ENCODE results near the gene MYH6.

Gene MYH6

GRCh38 chr14:23449314-23449713 lies 41.2 kb upstream of the MYH6 start:
- Histone ChIP-seq H3K27me3 (ENCODE audit: insufficient read depth, low read length, poor library complexity) (no peaks in the 10 kb centered on the region), H3K4ac (ENCODE audit: low read depth, low read length) (no peak overlapping the region), H3K4me2 (ENCODE audit: low read length) (no peak overlapping the region), H3K4me1 (ENCODE audit: control insufficient read depth, low read depth, low read length) (no peaks in the 10 kb centered on the region), H3K56ac (ENCODE audit: low read length) (no peak overlapping the region), H3K27ac (ENCODE audit: low read depth, low read length) (no peak overlapping the region), H2AK5ac (ENCODE audit: low read length) (no peak overlapping the region), H3K4me3 (ENCODE audit: low read length) (no peak overlapping the region), H2BK120ac (ENCODE audit: low read depth, low read length) (no peak overlapping the region), H3K36me3 (ENCODE audit: control insufficient read depth, insufficient read depth, low read length) (no peaks in the 10 kb centered on the region), H3K23ac (ENCODE audit: low read length) (no peak overlapping the region), H4K8ac (ENCODE audit: low read depth, low read length) (no peak overlapping the region), H3K79me2 (ENCODE audit: control insufficient read depth, insufficient read depth, low read length) (no peaks in the 10 kb centered on the region), H2BK5ac (ENCODE audit: low read length) (no peak overlapping the region), H3K79me1 (ENCODE audit: low read length) (no peaks in the 10 kb centered on the region), H3K9ac (ENCODE audit: low read length) (no peak overlapping the region), H4K5ac (ENCODE audit: low read length) (no peak overlapping the region), H3K18ac (ENCODE audit: low read length) (no peak overlapping the region), H2BK15ac (replicated peaks; ENCODE audit: low read depth) (no peak overlapping the region)
- no CpG with 5 or more reads among the region's 1 CpG for WGBS (ENCODE audit: extremely low coverage, insufficient coverage, low lambda C conversion rate)
- DNase-seq: no peak

DNA sequence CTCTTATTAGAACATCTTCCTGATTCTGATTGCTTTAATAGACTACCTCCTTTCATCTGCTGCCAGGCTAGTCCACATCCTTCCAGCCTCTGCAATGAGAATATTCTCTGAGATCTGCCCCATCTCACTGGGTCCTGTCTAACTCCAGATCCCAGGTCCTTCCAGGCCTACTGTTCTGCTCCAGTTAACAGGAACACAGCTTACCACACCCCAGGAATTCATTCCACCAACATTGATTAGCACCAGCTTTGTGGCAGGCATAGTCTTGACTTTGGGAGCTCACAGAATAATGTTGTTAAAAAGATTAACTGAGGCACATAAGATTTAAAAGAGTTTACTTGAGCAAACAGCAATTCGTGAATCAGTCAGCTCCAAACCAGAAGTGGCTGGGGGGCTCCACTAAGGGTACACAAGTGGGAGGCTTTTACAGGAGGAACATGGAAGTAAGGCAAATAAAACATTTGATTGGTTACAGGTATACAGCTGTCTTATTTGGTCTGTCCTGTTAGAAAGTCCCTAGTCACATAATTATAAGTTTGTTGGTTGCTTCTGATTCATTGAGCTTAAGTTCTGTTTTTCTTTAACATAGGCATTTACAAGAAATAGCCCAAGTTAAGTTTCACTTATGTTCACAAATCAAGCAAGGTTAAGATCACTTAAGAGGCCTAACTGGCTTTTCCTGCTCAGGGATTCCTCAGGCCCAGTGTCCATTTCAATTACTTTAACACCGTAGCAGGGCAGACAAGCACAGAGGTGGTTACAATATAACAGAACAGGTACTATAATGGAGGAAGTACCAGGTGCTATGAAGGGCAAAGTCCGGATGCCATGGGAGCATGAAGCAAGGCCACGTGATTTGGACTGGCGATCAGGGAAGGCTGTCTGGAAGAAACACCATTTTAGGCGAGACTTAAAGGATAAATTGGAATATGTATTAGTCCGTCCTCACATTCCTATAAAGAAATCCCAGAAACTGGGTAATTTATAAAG lies 39.6 kb upstream of the MYH6 start:
- Histone ChIP-seq H3K23ac (ENCODE audit: low read length) (no peak overlapping the region), H3K36me3 (ENCODE audit: control insufficient read depth, insufficient read depth, low read length) (no peaks in the 10 kb centered on the region), H3K56ac (ENCODE audit: low read length) (no peak overlapping the region), H4K5ac (ENCODE audit: low read length) (no peak overlapping the region), H3K79me1 (ENCODE audit: low read length) (no peaks in the 10 kb centered on the region), H2BK5ac (ENCODE audit: low read length) (no peak overlapping the region), H3K27me3 (ENCODE audit: insufficient read depth, low read length, poor library complexity) (no peaks in the 10 kb centered on the region), H2AK5ac (ENCODE audit: low read length) (no peak overlapping the region), H2BK15ac (replicated peaks; ENCODE audit: low read depth) (no peak overlapping the region), H3K18ac (ENCODE audit: low read length) (no peak overlapping the region), H3K4me1 (ENCODE audit: control insufficient read depth, low read depth, low read length) (no peaks in the 10 kb centered on the region), H3K27ac (ENCODE audit: low read depth, low read length) (no peak overlapping the region), H3K79me2 (ENCODE audit: control insufficient read depth, insufficient read depth, low read length) (no peaks in the 10 kb centered on the region), H3K4me2 (ENCODE audit: low read length) (no peak overlapping the region), H3K9ac (ENCODE audit: low read length) (no peak overlapping the region), H2BK120ac (ENCODE audit: low read depth, low read length) (no peak overlapping the region), H3K4ac (ENCODE audit: low read depth, low read length) (no peak overlapping the region), H3K4me3 (ENCODE audit: low read length) (no peak overlapping the region), H4K8ac (ENCODE audit: low read depth, low read length) (no peak overlapping the region)
- no CpG with 5 or more reads among the region's 7 CpGs for WGBS (ENCODE audit: extremely low coverage, insufficient coverage, low lambda C conversion rate)
- no peak for DNase-seq

DNA sequence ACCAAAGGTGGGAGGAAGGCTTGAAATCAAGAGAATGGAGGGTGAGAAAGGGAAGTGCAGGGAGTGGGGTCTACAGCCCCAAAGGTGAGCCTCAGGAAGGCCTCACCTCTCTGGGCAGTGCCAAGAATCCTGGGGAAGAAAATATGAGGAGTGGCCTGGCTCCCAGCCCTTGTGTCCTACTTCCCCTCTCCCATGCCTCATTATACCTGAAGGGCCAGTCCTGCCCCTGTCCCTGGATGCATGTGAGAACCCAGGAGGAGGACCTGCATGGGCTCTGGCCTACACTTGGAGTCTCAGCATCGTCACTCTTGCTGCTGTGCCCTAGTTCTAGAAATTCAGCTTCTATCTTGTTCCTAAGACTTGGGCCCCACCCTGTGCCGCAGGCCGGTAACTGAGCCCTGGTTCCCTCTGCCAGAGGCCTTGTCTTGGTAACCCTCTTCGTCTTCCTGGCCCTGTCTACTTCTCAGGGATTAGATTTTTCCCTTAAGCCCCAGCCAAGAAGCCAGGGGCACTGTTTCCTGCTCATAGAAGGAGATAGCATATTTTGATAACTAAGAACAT lies 38.3 kb upstream of the MYH6 start:
- no peak overlapping the region for H3K23ac ChIP-seq (ENCODE audit: low read length)
- H3K4me1 ChIP-seq (ENCODE audit: control insufficient read depth, low read depth, low read length): no peaks in the 10 kb centered on the region
- no peak overlapping the region for H3K4ac ChIP-seq (ENCODE audit: low read depth, low read length)
- H3K56ac ChIP-seq (ENCODE audit: low read length): no peak overlapping the region
- no peak overlapping the region for H3K27ac ChIP-seq (ENCODE audit: low read depth, low read length)
- H3K27me3 ChIP-seq (ENCODE audit: insufficient read depth, low read length, poor library complexity): no peaks in the 10 kb centered on the region
- H2AK5ac ChIP-seq (ENCODE audit: low read length): no peak overlapping the region
- H3K18ac ChIP-seq (ENCODE audit: low read length): no peak overlapping the region
- H4K5ac ChIP-seq (ENCODE audit: low read length): no peak overlapping the region
- no peaks in the 10 kb centered on the region for H3K79me1 ChIP-seq (ENCODE audit: low read length)
- WGBS (ENCODE audit: extremely low coverage, insufficient coverage, low lambda C conversion rate): no CpG with 5 or more reads among the region's 4 CpGs
- no peaks in the 10 kb centered on the region for H3K79me2 ChIP-seq (ENCODE audit: control insufficient read depth, insufficient read depth, low read length)
- DNase-seq: no peak
- no peak overlapping the region for H3K4me2 ChIP-seq (ENCODE audit: low read length)
- H3K36me3 ChIP-seq (ENCODE audit: control insufficient read depth, insufficient read depth, low read length): no peaks in the 10 kb centered on the region
- H3K9ac ChIP-seq (ENCODE audit: low read length): no peak overlapping the region
- H2BK5ac ChIP-seq (ENCODE audit: low read length): no peak overlapping the region
- H2BK15ac ChIP-seq (replicated peaks; ENCODE audit: low read depth): no peak overlapping the region
- H4K8ac ChIP-seq (ENCODE audit: low read depth, low read length): no peak overlapping the region
- no peak overlapping the region for H2BK120ac ChIP-seq (ENCODE audit: low read depth, low read length)
- no peak overlapping the region for H3K4me3 ChIP-seq (ENCODE audit: low read length)

DNA sequence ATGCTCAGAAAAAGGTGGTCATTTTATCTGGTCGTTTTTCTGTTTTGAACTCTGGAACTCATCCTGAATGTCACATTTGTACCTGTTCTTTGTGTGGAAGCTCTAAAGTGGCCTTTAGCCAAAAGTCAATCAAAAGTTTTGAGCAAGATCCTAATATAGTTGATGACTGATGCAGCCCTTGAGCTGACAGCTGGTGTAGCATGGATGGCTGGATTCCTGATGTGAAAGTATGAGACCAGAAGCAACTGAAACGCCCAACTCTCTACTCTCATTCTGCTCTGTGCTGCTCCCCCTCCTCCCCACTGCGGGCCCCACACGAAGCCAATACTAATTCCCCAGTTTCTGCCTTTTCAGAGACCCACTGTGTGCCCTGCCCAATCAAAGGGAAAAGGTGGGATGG lies 37.7 kb upstream of the MYH6 start:
- Histone ChIP-seq H3K79me1 (ENCODE audit: low read length) (no peaks in the 10 kb centered on the region), H3K18ac (ENCODE audit: low read length) (no peak overlapping the region), H3K27me3 (ENCODE audit: insufficient read depth, low read length, poor library complexity) (no peaks in the 10 kb centered on the region), H2BK5ac (ENCODE audit: low read length) (no peak overlapping the region), H4K5ac (ENCODE audit: low read length) (no peak overlapping the region), H4K8ac (ENCODE audit: low read depth, low read length) (no peak overlapping the region), H2BK120ac (ENCODE audit: low read depth, low read length) (no peak overlapping the region), H3K27ac (ENCODE audit: low read depth, low read length) (no peak overlapping the region), H3K56ac (ENCODE audit: low read length) (no peak overlapping the region), H3K36me3 (ENCODE audit: control insufficient read depth, insufficient read depth, low read length) (no peaks in the 10 kb centered on the region), H3K23ac (ENCODE audit: low read length) (no peak overlapping the region), H3K9ac (ENCODE audit: low read length) (no peak overlapping the region), H3K4me2 (ENCODE audit: low read length) (no peak overlapping the region), H2BK15ac (replicated peaks; ENCODE audit: low read depth) (no peak overlapping the region), H3K4me1 (ENCODE audit: control insufficient read depth, low read depth, low read length) (no peaks in the 10 kb centered on the region), H3K4me3 (ENCODE audit: low read length) (no peak overlapping the region), H3K4ac (ENCODE audit: low read depth, low read length) (no peak overlapping the region), H2AK5ac (ENCODE audit: low read length) (no peak overlapping the region), H3K79me2 (ENCODE audit: control insufficient read depth, insufficient read depth, low read length) (no peaks in the 10 kb centered on the region)
- no CpG with 5 or more reads among the region's 4 CpGs for WGBS (ENCODE audit: extremely low coverage, insufficient coverage, low lambda C conversion rate)
- DNase-seq: no peak

DNA sequence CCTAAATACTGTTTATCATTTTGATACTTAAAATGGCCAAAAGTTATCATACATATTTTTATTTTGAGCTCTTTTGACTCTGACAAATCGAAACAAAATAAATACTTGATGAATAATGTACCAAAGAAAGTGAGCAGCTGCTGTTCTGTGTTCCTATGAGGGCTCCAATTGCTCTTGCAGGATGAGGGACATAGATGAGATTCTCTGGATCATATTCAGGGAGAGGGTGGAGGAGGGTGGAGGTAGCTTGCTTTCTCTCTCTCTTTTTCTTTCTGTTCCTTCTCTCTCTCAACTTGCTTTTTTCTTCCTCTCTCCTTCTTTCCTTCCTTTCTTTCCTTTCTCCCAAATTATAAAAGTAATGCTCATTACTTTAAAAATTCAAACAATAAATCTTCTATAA lies 36.2 kb upstream of the MYH6 start:
- Histone ChIP-seq H2BK5ac (ENCODE audit: low read length) (no peak overlapping the region), H3K27ac (ENCODE audit: low read depth, low read length) (no peak overlapping the region), H4K8ac (ENCODE audit: low read depth, low read length) (no peak overlapping the region), H3K79me2 (ENCODE audit: control insufficient read depth, insufficient read depth, low read length) (no peaks in the 10 kb centered on the region), H3K18ac (ENCODE audit: low read length) (no peak overlapping the region), H3K4ac (ENCODE audit: low read depth, low read length) (no peak overlapping the region), H3K9ac (ENCODE audit: low read length) (no peak overlapping the region), H3K27me3 (ENCODE audit: insufficient read depth, low read length, poor library complexity) (no peaks in the 10 kb centered on the region), H3K56ac (ENCODE audit: low read length) (no peak overlapping the region), H3K4me3 (ENCODE audit: low read length) (no peak overlapping the region), H3K79me1 (ENCODE audit: low read length) (no peaks in the 10 kb centered on the region), H3K4me1 (ENCODE audit: control insufficient read depth, low read depth, low read length) (no peaks in the 10 kb centered on the region), H3K36me3 (ENCODE audit: control insufficient read depth, insufficient read depth, low read length) (no peaks in the 10 kb centered on the region), H2BK15ac (replicated peaks; ENCODE audit: low read depth) (no peak overlapping the region), H2AK5ac (ENCODE audit: low read length) (no peak overlapping the region), H3K23ac (ENCODE audit: low read length) (no peak overlapping the region), H3K4me2 (ENCODE audit: low read length) (no peak overlapping the region), H2BK120ac (ENCODE audit: low read depth, low read length) (no peak overlapping the region), H4K5ac (ENCODE audit: low read length) (no peak overlapping the region)
- WGBS (ENCODE audit: extremely low coverage, insufficient coverage, low lambda C conversion rate): no CpG with 5 or more reads among the region's 1 CpG
- DNase-seq: no peak

All from mesendoderm (in vitro differentiated cells).